HG03558 (cell line): ENCODE measurements around the gene PHF3.

Source experiments
- ATAC-seq: cut with Tn5 transposase; IDR thresholded peaks from one replicate; pipeline ENCODE4 v1.9.1; 2021; ENCODE audit warnings: moderate number of reproducible peaks; ENCODE audit not compliant: unreplicated experiment; ENCODE audit errors: extremely low read depth

PHF3 gene, protein sequence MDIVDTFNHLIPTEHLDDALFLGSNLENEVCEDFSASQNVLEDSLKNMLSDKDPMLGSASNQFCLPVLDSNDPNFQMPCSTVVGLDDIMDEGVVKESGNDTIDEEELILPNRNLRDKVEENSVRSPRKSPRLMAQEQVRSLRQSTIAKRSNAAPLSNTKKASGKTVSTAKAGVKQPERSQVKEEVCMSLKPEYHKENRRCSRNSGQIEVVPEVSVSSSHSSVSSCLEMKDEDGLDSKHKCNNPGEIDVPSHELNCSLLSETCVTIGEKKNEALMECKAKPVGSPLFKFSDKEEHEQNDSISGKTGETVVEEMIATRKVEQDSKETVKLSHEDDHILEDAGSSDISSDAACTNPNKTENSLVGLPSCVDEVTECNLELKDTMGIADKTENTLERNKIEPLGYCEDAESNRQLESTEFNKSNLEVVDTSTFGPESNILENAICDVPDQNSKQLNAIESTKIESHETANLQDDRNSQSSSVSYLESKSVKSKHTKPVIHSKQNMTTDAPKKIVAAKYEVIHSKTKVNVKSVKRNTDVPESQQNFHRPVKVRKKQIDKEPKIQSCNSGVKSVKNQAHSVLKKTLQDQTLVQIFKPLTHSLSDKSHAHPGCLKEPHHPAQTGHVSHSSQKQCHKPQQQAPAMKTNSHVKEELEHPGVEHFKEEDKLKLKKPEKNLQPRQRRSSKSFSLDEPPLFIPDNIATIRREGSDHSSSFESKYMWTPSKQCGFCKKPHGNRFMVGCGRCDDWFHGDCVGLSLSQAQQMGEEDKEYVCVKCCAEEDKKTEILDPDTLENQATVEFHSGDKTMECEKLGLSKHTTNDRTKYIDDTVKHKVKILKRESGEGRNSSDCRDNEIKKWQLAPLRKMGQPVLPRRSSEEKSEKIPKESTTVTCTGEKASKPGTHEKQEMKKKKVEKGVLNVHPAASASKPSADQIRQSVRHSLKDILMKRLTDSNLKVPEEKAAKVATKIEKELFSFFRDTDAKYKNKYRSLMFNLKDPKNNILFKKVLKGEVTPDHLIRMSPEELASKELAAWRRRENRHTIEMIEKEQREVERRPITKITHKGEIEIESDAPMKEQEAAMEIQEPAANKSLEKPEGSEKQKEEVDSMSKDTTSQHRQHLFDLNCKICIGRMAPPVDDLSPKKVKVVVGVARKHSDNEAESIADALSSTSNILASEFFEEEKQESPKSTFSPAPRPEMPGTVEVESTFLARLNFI (N-terminal part only)

GRCh38 chr6:63635588-63636517, at the start of gene PHF3:
Gene PHF3, plus strand, starts transcription at chr6:63635802. Its CDS starts 10,750 bp downstream, at chr6:63646552.
- ATAC-seq, result peak; percentile 79

- no peak for ATAC-seq
Measured at GRCh38 chr6:63589952-63590411, 45.6 kb upstream of the PHF3 start.

DNA sequence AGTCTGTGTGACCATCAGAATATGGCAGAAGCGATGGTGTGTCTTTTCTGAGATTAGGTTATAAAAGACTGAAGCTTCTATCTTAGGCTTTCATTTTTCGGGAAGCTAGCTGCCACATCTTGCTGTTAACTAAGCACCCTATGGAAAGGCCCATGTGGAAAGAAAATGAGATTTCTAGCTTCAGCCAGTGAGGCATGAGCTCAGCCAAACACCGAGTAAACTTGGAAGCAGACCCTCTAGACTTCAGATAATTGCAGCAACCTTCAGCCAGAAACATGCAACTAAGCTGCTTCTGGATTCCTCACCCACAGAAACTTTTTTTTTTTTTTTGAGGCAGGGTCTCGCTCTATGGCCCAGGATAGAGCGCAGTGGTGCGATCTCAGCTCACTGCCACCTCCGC, 42.7 kb upstream of the PHF3 start:
- ATAC-seq, result no peak

DNA sequence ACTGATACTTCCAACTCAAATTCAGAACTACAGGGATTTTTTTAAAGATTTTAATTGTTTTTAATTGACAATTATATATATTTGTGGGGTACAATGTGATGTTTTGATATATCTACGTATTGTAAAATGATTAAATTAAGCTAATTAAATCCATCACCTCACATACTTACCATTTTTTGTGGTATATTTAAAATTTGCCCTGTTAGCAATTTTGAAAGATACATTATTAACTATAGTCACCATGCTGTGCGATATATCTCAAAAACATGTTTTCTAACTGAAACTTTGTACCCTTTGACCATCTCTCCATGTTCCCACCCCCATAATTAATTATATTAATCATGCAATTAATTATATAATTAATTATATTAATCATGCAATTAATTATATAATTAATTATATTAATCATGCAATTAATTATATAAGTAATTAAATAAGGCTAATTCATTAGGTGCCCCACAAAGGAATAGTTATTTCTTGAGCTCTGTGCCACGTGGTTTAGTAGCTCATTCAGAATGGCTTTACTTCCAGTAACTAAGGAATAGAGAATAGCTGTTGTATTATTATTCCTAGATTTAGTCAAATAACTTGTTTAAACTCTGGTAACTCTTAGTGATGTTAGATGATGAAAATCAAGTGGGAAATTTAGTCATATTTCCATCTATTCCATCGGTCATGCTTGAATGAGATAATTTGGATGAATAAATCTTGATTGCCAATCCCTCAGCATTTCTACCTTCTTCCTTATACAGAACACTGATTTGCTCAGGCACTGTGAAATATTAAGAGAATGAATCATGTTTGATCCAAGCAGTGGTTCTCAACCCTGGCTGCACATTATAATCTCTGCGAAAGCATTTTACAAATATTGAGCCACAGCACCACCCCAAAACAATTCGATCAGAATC, 38.2 kb upstream of the PHF3 start:
- no peak for ATAC-seq

DNA sequence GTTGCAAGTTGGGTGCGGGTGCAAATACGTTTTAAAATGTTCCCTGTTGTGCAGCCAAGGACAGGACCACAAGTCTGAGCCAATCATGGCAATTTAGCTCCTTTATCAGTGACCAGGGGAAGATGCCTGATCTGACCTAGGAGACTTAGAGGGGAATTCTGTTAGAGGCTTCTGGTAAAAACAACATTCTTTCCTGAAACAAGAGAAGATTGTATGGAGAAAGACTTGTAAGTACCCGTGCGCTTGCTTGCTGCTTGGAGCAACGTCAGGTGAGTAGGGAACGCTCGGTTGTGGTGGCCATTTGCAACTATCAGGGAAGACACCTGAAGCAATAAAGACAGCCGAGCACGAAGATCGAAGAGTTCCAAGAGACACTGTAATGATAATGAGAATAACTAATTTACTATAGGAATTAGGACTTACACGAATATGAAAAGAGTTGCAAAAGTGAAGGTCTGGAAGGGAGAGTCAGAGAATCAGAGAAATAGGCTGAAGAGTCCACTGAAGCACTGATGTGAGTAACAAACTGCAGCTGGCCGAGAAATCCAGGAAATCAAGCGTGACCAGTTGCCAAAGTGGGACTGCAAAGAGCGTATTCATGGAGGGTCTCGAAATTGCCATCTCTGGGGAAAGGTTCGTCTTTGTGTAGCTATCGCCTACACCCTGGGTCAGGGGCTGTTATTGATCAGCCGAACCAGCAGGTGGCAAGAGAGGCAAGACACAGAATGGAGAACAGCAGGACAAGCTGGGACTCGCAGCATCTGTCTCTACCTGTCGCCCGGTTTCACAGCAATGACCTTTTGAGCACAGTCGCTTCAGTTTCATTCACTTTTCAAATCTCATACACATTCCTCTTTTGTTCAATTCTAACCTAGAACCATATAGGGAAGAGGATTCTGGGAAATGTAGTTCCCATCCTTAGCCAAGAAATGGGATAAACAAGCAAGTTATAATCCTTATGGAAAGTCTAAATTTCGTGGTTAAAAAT, 37.3 kb upstream of the PHF3 start:
- peak; percentile 99 for ATAC-seq

DNA sequence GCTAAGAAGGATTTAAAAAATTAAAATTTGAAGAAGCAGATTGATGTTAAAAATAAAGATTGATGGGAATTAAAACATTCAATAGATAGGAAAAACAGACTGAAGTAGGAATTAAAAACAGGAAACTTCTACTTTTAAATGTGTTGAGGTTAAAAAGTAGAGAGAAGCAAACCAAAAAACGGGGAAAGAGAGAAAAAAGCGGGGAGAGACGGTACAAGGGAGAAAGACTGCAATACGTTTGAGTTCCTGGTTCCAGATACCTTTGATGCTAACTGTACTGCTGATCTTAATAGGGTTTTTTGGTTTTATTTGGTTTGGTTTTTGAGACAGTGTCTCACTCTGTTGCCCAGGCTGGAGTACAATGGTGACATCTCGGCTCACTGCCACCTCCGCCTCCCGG, 36.4 kb upstream of the PHF3 start:
- ATAC-seq, result no peak

- no peak for ATAC-seq
Measured at GRCh38 chr6:63600136-63600535, 35.5 kb upstream of the PHF3 start.

GRCh38 chr6:63609231-63609630, 26.4 kb upstream of the PHF3 start:
- no peak for ATAC-seq

DNA sequence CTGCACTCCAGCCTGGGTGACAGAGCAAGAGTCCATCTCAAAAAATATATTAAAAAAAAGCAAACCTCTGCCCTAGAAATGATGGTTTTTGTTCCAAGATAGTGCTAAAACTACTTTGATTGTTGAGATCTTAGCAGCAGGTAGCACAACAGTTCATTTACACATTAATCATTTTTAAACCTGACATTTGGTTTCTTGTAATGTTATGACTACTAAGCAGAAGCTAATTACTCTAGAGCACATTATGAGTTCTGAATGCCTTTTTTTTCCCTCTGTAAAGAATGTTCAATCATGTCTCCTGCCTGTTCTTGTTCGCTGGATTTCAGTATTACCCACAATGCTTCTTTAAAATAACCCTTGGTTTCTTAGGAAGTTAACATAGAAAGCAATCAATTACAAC, 24.7 kb upstream of the PHF3 start:
- ATAC-seq, result no peak

- ATAC-seq, result no peak
Measured at GRCh38 chr6:63611560-63611959, 24.0 kb upstream of the PHF3 start.

GRCh38 chr6:63615590-63615989, 20.0 kb upstream of the PHF3 start:
- no peak for ATAC-seq

GRCh38 chr6:63624091-63624490, 11.5 kb upstream of the PHF3 start:
- no peak for ATAC-seq

DNA sequence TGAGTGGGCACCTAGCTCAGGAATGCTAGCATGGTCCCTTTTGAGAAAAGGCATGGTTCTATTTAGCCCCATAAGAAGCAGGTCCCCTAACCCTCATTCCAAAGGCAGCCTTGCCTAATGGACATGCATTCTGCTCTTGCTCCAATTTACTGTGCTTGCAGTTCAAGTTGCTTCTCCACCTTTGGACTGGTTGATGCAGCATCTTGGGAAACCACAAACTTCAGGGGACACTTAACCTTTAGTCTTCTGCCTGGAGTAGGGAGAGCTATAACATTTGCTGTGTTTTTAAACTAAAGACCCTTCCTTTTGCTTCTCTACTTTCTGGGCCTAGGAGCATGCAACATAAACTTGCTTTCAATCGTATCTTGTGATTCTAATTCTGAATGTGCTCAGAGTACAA, 5.1 kb upstream of the PHF3 start:
- no peak for ATAC-seq

GRCh38 chr6:63634630-63635029, 972 bp upstream of the PHF3 start:
- ATAC-seq, result no peak

GRCh38 chr6:63635215-63635587, 401 bp upstream of the PHF3 start:
- ATAC-seq, result no peak

DNA sequence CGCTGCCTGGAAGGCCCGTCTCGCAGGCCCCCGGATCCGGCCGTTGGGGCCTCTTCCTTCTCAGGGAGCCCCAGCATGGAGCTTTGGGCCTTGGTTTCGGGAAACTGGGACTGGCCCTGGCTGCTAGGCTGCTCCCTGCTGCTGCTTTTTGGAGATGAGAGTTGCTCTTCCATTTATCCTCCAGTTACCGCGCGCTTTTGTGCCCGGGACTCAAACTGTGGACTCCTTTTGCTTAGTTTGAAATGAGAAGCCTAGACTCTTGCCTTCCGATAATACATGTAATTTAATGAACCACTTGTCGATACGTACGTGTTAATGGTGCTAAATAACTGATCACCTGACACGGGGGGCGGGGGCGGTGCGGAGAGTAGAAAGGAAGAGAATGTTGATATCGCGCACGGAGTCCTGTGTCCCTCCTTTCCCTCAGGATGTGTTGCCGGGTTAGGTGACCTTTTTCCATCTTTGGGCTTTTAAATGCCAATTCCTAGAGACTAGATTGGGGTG, 968 bp downstream of the PHF3 start:
- no peak for ATAC-seq

DNA sequence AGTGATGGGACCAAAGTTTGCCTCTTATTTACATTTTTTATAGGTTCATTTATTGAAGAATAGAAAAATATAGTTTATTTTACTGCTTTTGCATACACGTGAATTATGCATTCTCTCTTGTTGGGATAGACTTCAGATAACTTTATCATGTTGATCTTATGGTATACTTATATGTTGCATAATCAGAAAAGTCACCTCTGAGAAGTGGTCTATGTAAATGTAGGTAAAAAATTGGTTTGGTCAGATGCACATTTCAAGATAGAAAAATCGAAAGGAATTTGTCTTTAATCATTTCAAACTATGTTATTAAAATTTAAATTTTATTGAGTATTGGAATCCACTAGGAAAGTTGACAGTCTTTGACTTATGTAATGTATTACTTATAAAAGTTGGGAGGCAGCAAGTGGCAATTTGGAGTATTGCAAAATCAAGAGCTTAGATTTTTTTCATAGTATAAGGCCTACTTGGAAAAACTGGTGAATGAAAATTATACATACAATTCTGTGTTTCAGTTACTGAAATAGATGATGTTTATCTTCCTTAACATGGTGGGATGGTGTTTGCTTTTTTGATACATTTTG, 2.4 kb downstream of the PHF3 start:
- ATAC-seq, result no peak
